SK-MEL-5 (cell line): ENCODE results near the gene TPRG1. TPM values are rescaled to one million over a fixed set of nuclear protein-coding genes. Genes with fewer than 3 reads are reported as not detected.
"Not testable (repeated sequence)": the region's sequence is repeated elsewhere in the genome, so short reads cannot be mapped to it uniquely, and the experiment has no call there.

Source experiments
- DNase-seq: peaks from one replicate; pipeline ENCODE4 v3.0.0-alpha.2; 2016; ENCODE audit warnings: low read depth, low spot score
- in situ Hi-C: cut with HindIII; loops from 2 replicates; pipeline ENCODE4 v1.10.0; 2016; ENCODE audit warnings: low sequenced_read_pairs, high pct_unique_total_duplicates, low pct_unique_long_range_greater_than_20kb
- total RNA-seq: library from RNA; depleted of rRNA; stranded (reverse); fragments of >200 nt; shearing (Covaris generic); gene quantifications from 2 replicates; pipeline ENCODE4 v1.2.3, GENCODE V29; 2014

Gene TPRG1
- total RNA-seq, 1 experiment from 2014 or later = 0.45 TPM

DNA sequence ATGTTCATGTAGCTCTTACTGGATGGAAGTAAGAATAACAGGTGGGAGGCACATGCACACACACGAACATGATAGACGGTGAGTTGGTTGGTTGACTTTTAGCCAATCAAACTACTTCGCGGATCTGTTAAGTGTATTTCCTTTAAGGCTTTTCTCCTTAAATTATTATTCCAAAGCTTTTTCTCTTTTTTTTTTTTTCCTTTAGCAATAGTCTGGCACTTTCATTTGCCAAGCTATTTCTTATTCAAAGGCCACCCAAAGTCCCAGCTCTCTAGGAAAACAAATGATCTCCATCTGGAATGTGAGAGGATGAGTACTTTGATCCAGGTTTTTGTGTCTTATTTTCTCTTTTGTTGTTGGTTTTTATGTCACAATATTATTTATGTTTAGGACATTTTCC is 141.1 kb downstream of the TPRG1 start:
- no peak for DNase-seq
- in situ Hi-C loops = no loop called here

DNA sequence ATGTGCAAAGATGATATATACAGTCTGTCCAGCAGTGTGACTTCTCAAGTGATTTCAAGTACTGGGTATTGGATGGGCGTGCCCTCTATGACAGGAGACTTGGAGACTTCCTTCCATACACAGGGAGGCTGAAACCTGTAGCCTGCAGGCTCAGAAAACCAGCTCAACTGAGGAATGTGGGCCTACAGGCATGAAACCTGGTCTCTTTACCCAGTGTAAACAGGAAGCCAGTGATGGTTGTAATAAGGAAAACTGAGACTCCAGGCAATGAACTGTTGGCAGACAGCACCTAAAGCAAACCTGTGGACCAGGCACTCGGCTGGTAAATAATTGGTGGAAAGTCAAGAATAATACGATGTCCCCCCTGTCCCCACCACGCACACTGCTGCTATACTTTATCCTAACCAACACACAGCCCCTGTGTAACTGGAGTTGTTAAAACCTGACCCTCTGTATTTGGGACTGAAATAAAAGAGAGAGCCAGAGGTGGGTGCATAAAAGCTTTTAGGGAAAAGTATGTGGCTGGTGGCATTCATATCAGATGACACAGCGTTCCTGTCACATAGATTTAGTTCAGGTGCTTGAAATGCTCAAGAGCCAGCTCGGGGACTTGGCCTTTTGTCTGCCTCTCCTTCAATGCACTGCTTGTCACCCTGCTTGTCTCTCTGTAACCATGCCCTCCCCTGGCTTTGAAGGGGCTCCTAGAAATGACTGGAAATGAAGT is 144.7 kb downstream of the TPRG1 start:
- in situ Hi-C loops = no loop called here

DNA sequence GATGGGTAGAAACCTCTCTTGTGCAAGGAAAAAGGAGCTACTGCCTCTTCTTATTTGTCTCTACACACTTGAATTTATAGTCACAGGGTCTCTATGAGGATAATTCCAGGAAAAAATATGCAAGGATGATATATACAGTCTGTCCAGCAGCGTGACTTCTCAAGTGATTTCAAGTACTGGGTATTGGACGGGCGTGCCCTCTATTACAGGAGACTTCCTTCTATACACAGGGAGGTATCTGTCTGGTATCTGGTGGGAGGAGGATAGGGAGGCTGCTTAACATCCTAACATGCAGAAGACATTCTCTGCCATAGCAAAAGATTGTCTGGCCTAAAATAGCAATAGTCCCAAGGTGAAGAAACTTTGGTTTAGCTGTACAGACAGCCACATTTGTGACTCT is 146.1 kb downstream of the TPRG1 start:
- in situ Hi-C loops = no loop called here
- no peak for DNase-seq

More for the DNA sequence above, 144.7 kb downstream of the TPRG1 start:
- DNase-seq = no peak

DNA sequence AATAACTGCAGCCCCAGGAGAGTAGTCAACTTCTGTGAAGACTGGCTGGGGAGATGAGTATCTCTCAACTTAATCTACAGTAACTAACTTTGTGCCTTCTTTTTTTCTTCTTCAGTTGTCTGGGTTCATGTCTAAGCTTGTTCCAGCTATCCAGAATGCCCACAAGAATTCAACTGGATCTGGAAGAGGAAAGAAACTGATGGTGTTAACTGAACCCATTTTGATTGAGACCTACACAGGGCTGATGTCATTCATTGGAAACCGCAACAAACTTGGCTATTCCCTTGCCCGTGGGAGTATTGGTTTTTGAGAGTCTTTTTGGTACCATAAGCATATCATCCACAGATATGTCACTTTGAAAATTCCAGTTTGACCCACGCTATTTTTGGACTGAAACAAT is 148.7 kb downstream of the TPRG1 start:
- no peak for DNase-seq

DNA sequence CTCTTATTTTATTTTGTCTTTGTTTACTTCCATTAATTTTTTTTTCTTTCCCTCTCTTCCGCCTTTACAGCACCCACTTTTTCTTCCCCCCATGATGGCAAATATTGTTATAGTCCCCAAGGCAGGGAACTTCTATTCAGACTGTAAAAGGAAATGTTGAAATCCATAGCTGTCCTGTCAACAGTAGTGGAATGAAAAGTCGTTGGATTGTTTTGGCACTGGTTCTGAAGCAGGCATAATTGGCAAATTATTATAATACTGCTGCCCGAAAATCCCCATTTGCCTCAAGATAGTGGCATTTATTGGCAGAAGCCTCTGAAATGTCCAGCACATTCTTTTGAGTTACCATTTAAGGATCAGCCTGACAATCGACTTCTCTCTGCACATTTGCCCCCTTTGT is 150.6 kb downstream of the TPRG1 start:
- in situ Hi-C loops = no loop called here
- no peak for DNase-seq

More for the DNA sequence above, 148.7 kb downstream of the TPRG1 start:
- in situ Hi-C loops = no loop called here

DNA sequence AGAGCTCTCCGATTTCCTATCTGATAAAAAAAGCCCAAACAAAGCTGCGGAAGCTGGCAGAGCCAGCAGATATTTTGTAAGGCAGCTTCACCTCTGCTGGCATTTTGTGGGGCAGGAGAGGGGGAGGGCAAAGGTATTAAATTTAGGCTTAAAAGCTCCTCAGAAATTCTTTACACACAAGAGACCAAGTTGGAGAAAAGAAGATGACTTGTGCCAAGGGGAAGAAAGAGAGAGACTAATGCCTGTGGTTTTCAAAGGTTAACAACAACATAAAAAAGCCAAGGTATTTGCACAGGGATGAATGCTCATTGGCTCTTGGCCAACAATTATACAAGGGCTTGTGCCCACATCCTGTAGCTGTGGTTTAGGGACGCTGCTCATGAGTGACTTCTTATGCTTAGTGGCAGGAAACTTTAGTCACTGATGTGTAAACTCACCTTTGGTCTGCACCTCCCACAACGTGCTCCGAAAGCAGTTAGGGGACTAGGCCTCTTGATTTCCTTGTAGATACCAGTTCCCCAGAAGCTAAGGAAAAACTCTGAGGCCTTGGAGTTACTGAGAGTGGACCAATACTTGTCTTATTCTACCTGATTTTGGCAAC is 152.9 kb downstream of the TPRG1 start:
- in situ Hi-C loops = no loop called here
- no peak for DNase-seq

DNA sequence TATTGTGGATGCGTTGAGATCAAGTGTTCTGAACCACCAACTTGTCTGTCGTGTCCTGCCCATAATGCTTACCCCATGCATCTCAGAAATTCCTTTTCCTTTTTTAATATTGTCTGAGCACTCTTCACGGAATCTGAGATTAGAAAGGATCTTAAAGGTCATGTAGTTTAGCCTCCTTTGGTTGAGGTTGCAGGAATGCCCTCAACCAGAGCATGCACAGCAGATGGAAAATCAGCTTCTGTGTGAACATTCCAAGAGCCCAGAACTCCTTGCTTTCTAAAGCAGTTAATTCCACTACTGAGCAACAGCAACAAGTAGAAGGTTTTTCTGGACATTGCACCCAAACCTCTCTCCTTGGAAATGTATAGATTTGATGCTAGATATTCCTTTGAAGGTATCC is 153.7 kb downstream of the TPRG1 start:
- no peak for DNase-seq
- in situ Hi-C loops = no loop called here

DNA sequence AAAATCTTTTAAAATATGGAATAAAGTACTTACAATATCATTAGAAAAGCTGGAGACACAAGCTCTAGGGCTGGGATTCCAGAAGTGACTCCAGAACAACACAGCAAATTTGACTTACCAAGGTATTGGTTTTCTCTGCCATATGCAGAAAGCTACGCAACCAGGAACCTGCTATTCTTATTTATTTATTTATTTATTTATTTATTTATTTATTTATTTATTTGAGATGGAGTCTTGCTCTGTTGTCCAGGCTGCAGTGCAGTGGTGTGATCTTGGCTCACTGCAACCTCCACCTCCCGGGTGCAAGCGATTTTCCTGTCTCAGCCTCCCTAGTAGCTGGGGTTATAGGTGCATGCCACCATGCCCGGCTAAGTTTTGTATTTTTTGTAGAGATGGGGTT is 157.9 kb downstream of the TPRG1 start:
- DNase-seq, in situ Hi-C loops: not testable (repeated sequence)

DNA sequence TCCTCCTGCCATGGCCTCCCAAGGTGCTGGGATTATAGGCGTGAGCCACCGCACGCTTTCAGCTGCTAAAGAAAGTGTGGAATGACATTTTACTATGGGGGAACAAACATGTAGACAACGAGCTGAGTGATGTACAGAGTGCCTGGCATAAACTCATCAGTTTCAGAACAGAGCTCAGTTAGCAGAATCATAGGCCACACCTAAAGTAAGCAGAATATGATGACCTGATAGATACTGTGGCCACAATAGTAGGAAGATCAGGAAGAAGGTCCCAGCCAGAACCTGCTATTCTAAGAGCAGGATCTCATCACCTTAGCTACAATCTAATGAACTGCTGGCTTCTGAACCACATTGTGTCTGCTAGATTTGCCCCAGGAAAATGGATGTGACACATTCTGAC is 158.3 kb downstream of the TPRG1 start:
- in situ Hi-C loops = no loop called here
- no peak for DNase-seq

DNA sequence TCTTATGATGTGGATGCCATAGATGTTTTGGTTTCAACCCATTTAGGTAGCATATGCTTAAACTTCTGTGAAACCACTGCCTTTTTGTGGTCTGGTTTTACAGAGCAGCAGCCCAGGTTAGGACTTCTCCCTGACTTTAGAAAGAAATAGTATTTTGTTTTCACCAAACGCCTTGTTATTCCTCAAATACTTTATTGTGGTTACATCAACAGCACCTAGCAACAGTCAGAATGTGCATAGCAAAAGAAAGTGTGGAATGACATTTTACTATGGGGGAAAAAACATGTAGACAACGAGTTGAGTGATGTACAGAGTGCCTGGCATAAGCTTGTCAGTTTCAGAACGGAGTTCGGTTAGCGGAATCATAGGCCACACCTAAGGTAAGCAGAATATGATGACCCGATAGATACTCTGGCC is 159.2 kb downstream of the TPRG1 start:
- DNase-seq = no peak
- in situ Hi-C loops = no loop called here

DNA sequence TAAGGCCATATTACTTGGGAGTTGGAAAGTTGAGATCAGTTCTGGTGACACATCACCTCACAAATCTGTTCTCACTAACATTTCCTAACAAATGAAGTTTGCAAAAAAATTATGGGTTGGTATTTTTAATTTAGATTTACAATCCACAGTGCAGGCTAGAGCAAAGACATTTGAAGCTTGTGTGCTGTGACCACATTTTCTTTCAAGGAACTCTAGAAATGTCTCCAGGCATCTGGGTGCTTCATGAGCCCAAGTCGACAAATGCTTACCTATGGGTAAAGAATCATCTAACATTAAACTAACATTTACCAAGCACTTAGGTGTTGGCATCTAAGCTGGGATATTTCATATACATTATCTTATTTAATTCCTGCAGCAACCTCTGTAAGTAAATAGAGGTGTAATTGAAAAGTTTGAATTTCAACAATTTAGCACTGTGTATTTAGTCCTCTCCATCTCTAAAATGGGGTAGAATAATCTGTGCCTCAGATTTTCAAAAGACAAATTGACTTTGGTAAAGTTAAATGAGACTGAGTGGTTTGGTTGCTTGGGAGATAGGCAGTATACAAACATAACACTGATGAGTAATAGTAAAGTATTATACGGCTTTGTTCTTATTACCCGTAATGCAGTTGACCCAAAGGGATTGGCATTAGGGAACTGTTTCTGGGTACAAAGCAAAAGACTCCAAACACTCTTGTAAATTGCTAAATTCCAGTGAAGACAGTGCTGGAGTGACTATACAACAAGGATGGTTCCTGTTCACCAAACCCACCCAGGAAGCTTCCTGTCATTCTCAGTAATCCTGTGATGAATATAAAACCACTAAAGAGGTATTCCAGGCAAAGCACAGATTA is 162.5 kb downstream of the TPRG1 start:
- in situ Hi-C loops = no loop called here
- DNase-seq = peak; percentile 2

DNA sequence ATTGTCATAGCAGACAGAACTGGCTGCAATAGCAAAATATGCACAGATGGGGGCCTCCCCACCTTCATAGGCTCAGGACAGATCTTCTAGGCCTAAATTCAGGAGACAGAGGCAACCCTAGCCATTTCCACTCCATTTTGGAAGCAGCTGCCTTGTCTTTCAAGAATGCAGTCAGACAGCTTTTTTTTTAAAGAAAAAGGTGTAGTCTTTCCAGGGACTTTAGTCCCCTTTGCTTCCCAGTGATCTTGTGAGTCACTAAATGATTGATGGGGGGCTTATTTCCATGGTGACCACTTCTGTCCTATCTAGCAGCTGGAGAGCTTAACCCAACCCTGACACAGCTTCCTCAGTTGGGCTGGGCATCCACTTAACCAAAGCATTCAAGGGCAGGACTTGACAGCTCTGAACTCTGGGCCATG is 165.9 kb downstream of the TPRG1 start:
- in situ Hi-C loops = no loop called here
- DNase-seq = peak; percentile 8

DNA sequence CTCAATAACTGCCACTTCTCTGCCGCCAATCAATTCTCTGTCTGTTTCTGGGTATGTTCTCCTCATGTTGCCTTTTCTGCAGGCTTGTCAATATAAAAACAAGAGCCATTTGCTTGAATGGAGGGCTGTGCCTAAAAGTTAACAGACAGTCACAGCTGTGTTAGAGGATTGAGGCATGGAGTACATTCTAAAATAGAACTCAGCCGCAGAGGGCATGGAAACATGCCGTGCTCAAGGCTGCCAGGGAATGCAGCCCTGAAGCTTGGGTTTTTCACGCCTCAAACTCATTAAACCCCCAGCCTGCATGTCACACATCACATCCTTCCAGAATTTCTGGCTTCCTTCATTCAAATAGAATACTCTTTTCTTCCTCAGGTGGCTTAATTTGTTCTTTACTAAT is 166.6 kb downstream of the TPRG1 start:
- no peak for DNase-seq
- in situ Hi-C loops = no loop called here

DNA sequence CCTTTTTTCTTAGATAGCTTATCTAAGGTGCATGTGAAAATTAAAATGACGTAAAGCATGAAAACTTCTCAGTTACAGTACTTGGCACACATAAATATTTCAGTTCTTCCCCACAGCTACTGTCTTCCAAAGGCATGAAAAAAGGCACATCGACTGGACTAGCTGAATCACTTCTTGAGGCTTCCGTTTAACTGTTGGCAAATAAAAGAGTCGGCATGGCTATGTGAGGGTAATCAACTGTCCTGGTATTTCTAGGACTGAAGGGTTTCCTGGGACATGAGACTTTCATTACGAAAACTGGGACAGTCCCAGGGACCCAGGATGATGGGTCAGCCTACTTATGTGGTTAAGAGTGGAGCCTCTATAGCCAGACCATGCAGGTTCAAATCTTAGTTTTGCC is 168.2 kb downstream of the TPRG1 start:
- in situ Hi-C loops = no loop called here
- no peak for DNase-seq

DNA sequence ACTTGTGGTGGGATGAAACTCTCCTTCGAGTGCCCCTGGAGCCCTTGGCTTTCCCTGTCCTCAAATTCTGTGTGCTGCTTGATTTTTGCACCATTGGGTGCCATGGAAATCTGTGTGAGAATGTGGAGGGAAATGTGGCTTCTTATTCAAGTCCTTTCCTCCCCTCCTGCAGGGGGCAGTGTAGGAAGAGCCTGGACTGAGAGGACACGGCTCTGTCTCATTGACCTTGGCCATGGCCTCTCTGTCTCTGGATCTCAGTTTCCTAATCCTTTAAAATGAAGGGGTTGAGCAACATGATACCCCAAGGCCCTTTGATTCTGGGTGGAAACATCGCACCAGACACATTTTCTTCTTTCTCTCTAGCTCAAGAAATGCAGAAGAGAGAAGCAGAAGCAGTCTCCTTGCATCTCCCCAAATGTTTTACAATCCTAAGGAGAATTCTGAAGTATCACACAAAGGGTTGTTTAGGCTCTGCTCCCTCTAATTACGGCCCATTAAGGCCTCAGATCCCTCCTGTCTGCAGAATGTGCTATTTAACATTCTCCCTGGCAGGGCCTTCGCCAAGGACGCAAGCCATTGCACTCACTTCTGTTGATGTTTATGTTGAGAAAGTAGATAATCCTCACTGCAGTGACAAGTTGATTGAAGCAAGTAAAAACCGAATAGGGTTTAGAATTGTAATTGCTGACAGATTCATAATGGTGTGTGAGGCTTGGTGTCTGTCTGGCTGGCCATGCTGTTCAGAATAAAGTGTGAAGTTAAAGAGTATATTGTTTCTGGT is 169.1 kb downstream of the TPRG1 start:
- DNase-seq = peak; percentile 54
- in situ Hi-C loops = no loop called here

DNA sequence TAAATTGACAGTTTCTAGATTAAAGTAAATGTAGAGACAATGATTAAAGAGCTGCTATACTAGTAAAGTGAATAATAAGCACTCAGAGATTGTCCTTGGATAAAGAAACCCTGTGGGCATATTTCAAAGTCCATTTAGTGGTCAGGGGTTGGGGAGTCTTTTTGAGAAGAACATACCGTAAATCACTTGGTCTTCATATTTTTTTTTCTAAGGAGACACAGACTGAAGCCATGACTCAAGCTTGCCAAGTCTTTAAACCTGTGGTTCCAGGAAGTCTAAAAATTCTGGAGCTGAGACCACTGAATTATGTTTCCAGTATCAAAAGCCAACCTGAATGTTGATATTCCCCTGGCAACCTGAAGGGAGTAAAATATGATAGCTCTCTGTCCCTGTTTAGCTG is 171.0 kb downstream of the TPRG1 start:
- in situ Hi-C loops = no loop called here
- DNase-seq = no peak

DNA sequence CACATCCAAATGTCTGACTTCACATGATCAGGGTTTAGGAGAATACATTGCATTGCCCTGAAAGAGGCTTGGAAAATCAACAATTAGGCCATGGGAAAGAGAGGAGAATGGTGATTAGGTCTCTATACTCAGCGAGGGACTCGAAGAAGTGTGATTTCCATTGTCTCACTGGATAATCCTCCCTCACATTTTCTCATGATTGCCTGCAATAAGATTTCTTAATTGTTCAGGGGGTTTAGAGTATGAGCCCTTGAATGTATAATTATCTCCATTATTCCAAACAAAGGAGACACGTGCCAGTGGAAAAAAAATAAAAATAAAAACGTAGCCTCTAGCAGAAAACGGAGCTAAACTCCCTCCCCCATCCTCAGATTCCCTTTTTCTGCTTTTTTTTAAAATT is 173.2 kb downstream of the TPRG1 start:
- DNase-seq = no peak
- in situ Hi-C loops = no loop called here

DNA sequence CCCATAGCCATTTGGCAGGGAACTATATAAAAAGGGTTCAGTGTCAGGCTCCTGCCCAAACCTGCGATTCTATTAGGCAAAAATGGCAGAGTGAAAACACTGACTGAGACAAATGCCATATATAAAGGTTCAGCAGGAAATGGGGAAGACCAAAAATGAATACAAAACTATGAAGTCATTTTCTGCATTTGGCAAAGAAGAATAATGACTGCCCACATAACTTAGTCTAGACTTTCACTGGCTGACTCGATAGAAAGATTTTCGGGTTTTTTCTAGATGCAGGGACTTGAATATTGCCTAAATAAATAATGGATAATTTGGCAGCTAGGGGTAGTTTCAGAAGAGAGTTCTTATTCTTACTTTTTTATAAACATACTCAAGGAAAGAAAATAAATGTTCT is 178.0 kb downstream of the TPRG1 start:
- DNase-seq = no peak
- in situ Hi-C loops = no loop called here
